A673 (cell line): ENCODE measurements around the gene SPTBN2. TPM values are rescaled to one million over a fixed set of nuclear protein-coding genes. Genes with fewer than 3 reads are reported as not detected.

Experiments used
- BruUV-seq: library from RNA; stranded (reverse); fragments of 400-500 nt; replicated peaks from 2 replicates; lab custom pipeline; 2021; lab: Mats Ljungman, UMichigan
- CTCF ChIA-PET: fragments of 300-600 bp; sonication (Branson Sonifier 250); formaldehyde crosslinking; loops from one replicate; lab custom pipeline; 2022; ENCODE audit warnings: antibody characterized with exemption; lab: Charles Lee
- POLR2A ChIA-PET: fragments of 300-600 bp; sonication (Branson Sonifier 250); formaldehyde crosslinking; loops from one replicate; lab custom pipeline; 2022; ENCODE audit warnings: antibody characterized with exemption; ENCODE audit not compliant: low non-redundant PET; lab: Charles Lee
- DNase-seq: peaks from one replicate; pipeline ENCODE4 v3.0.0-alpha.2; 2015; ENCODE audit warnings: low spot score
- H3K27ac ChIP-seq: fragments of 200-600 bp; sonication (generic); 2 replicates; pipeline ENCODE4 v1.5.1; 2016; ENCODE audit warnings: mixed run types, low read depth, mild to moderate bottlenecking, mixed read lengths, antibody characterized with exemption, low read length; ENCODE audit not compliant: poor library complexity, severe bottlenecking
- H3K27me3 ChIP-seq: fragments of 200-600 bp; sonication (generic); replicated peaks from 2 replicates; pipeline ENCODE4 v1.6.1; 2017; ENCODE audit warnings: mixed run types, low read depth, mild to moderate bottlenecking, mixed read lengths, antibody characterized with exemption, low read length; ENCODE audit not compliant: insufficient read depth, poor library complexity
- H3K36me3 ChIP-seq: fragments of 200-600 bp; sonication (generic); 2 replicates; pipeline ENCODE4 v1.6.1; 2016; ENCODE audit warnings: mixed run types, mild to moderate bottlenecking, mixed read lengths, antibody characterized with exemption, low read length; ENCODE audit not compliant: insufficient read depth, poor library complexity, severe bottlenecking
- H3K4me1 ChIP-seq: fragments of 200-600 bp; sonication (generic); 2 replicates; pipeline ENCODE4 v1.6.1; 2017; ENCODE audit warnings: mixed run types, mild to moderate bottlenecking, mixed read lengths, antibody characterized with exemption, low read length; ENCODE audit not compliant: insufficient read depth, poor library complexity, severe bottlenecking
- H3K4me3 ChIP-seq: fragments of 200-600 bp; sonication (generic); 2 replicates; pipeline ENCODE4 v1.5.1; 2016; ENCODE audit warnings: low read depth, mixed run types, mild to moderate bottlenecking, mixed read lengths, low read length; ENCODE audit not compliant: poor library complexity, severe bottlenecking
- H3K9me3 ChIP-seq: fragments of 200-600 bp; sonication (generic); 2 replicates; pipeline ENCODE4 v1.6.1; 2016; ENCODE audit warnings: mixed run types, low read depth, mild to moderate bottlenecking, mixed read lengths, antibody characterized with exemption, low read length; ENCODE audit not compliant: poor library complexity, severe bottlenecking
- CTCF ChIP-seq: fragments of 300-800, 200-600 bp; sonication (generic); conservative IDR thresholded peaks from 2 replicates; pipeline ENCODE4 v1.5.1; 2017; ENCODE audit warnings: low read depth, mild to moderate bottlenecking, antibody characterized with exemption, low read length, moderate library complexity, mixed read lengths
- EZH2 ChIP-seq: fragments of 200-600 bp; sonication (generic); IDR thresholded peaks from 2 replicates; pipeline ENCODE4 v1.6.1; 2017; ENCODE audit warnings: borderline replicate concordance, low read depth, mild to moderate bottlenecking, mixed read lengths, antibody characterized with exemption, low read length; ENCODE audit not compliant: poor library complexity, severe bottlenecking
- intact Hi-C: fragments of 100-400 bp; cut with micrococcal nuclease; formaldehyde crosslinking; loops from one replicate; pipeline ENCODE4 v1.10.0; 2022; ENCODE audit not compliant: unreplicated experiment
- total RNA-seq: library from RNA; stranded (reverse); gene quantifications from 2 replicates; pipeline ENCODE4 v1.2.3, GENCODE V29; 2021

Gene SPTBN2
- total RNA-seq, 1 experiment from 2014 or later: 21.1 TPM

- no TSS peak for BruUV-seq
- no peak overlapping the region for H3K27ac ChIP-seq
- H3K36me3 ChIP-seq: peaks cover under 1% of the 10 kb centered on the region
- no peaks in the 10 kb centered on the region for H3K9me3 ChIP-seq
- POLR2A ChIA-PET: no interaction called here
- H3K27me3 ChIP-seq: no peaks in the 10 kb centered on the region
- CTCF ChIA-PET: no interaction called here
- TF ChIP-seq CTCF: no peak
- TF ChIP-seq EZH2: no peak
- intact Hi-C loops: no loop called here
- no peak overlapping the region for H3K4me3 ChIP-seq
- no peaks in the 10 kb centered on the region for H3K4me1 ChIP-seq
- DNase-seq: no peak
Measured at GRCh38 chr11:66767666-66768065, 38.6 kb upstream of the SPTBN2 start.

- Histone ChIP-seq H3K9me3 (no peaks in the 10 kb centered on the region), H3K36me3 (peaks cover 8% of the 10 kb centered on the region), H3K27me3 (no peaks in the 10 kb centered on the region), H3K4me3 (no peak overlapping the region), H3K27ac (no peak overlapping the region), H3K4me1 (no peaks in the 10 kb centered on the region)
- no peak for DNase-seq
- intact Hi-C loops: no loop called here
- BruUV-seq: no TSS peak
- TF ChIP-seq EZH2 (no peak), CTCF (no peak)
- ChIA-PET CTCF (no interaction called here), POLR2A (no interaction called here)
Measured at GRCh38 chr11:66766681-66767080, 37.7 kb upstream of the SPTBN2 start.

DNA sequence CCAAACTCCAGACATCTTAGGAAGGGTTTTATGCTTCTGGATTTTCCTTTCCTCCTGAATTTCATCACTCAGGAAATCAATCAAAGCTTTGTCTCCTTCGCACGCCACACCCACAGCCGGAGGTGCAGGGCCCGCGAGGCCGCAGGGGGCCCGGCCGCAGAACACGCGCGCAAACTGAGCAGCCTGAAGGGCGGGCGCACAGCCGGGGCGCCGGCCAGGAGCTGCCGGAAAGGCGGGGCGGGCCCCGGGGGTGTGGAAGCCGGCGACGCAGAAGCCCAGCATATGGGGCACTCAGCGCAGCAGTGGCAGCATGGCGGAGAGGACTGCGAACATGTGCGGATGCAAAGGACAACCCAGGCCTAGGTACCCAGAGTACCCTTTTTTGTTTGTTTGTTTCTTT is 33.1 kb upstream of the SPTBN2 start:
- TF ChIP-seq CTCF (no peak), EZH2 (no peak)
- POLR2A ChIA-PET: no interaction called here
- CTCF ChIA-PET: no interaction called here

More for the DNA sequence above, 33.1 kb upstream of the SPTBN2 start:
- Histone ChIP-seq H3K9me3 (no peaks in the 10 kb centered on the region), H3K27ac (no peak overlapping the region), H3K27me3 (no peaks in the 10 kb centered on the region), H3K4me1 (no peaks in the 10 kb centered on the region), H3K36me3 (peaks cover 8% of the 10 kb centered on the region), H3K4me3 (no peak overlapping the region)
- BruUV-seq: no TSS peak
- no peak for DNase-seq
- intact Hi-C loops: no loop called here
